GM20000 (cell line): ENCODE measurements around the gene CHURC1.

Source experiments
- DNase-seq: peaks from one replicate; pipeline ENCODE4 v3.0.0; 2012; ENCODE audit warnings: low spot score
- TF ChIP-seq, protein P1 (sequence below): IDR thresholded peaks from 2 replicates; pipeline ENCODE4 v1.5.1; 2012; ENCODE audit warnings: mild to moderate bottlenecking, control low read depth; ENCODE audit errors: extremely low read depth, missing control alignments

CHURC1 gene

DNA sequence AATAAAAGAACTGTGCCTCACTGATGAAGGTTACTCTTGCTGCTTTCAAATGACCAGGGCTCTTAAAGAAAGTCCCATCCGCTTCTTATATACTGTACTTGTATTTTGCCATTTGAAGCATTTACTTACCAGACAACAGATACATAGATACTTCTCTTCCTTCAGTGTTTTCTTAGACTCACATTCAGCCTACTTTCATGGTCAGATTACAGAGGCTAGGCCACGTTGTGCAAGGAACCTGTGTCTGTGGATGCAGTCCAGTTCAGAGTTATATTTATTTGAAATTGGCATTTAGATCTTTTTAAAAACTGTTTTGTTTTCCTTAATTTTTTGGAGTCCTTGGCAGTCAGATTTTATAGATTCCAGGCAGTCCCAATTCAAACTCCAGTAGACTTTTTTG, 6.2 kb downstream of the CHURC1 start:
- TF ChIP-seq, protein P1, sequence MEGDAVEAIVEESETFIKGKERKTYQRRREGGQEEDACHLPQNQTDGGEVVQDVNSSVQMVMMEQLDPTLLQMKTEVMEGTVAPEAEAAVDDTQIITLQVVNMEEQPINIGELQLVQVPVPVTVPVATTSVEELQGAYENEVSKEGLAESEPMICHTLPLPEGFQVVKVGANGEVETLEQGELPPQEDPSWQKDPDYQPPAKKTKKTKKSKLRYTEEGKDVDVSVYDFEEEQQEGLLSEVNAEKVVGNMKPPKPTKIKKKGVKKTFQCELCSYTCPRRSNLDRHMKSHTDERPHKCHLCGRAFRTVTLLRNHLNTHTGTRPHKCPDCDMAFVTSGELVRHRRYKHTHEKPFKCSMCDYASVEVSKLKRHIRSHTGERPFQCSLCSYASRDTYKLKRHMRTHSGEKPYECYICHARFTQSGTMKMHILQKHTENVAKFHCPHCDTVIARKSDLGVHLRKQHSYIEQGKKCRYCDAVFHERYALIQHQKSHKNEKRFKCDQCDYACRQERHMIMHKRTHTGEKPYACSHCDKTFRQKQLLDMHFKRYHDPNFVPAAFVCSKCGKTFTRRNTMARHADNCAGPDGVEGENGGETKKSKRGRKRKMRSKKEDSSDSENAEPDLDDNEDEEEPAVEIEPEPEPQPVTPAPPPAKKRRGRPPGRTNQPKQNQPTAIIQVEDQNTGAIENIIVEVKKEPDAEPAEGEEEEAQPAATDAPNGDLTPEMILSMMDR: no peak
- no peak for DNase-seq

- DNase-seq: no peak
- TF ChIP-seq, protein P1: no peak
These were observed 8.8 kb downstream of the CHURC1 start for GRCh38 chr14:64923015-64923414.

GRCh38 chr14:64926398-64926995, 12.2 kb downstream of the CHURC1 start:
- no peak for DNase-seq
- TF ChIP-seq, protein P1: no peak

GRCh38 chr14:64927031-64927430, 12.8 kb downstream of the CHURC1 start:
- no peak for DNase-seq
- TF ChIP-seq, protein P1: no peak

DNA sequence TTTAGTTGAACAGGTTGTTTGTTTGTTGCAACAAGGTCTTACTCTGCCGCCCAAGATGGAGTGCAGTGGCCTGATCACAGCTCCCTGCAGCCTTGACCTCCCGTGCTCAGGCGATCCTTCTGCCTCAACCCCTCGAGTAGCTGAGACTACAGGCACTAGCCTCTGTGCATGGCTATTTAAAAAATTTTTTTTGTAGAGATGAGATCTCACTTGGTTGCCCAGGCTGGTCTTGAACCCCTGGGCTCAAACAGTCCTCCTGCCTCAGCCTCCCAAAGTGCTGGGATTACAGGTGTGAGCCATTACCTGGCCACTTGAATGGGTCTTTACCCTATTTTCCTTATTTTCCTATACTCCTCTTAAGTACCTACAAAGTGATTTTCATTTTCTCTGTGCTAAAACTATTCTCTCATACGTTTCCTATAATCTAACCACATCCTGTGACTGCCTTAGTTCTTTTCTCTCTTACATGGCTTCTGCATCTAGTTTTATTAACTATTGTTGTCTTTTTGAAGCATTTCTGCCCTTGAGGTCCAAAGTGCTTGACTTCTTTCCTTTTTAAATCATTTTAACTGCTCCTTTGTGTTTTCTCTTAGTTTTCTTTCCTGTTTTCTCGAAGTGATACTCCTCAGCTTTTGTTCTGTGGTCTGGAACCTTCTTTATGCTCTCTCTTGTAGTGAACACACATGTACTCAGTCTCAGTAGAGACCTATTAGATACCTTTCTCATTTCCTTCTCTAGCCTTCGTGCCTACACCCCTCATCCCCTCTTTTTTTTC, 14.2 kb downstream of the CHURC1 start:
- TF ChIP-seq, protein P1: no peak
- DNase-seq: peak; percentile 25

DNA sequence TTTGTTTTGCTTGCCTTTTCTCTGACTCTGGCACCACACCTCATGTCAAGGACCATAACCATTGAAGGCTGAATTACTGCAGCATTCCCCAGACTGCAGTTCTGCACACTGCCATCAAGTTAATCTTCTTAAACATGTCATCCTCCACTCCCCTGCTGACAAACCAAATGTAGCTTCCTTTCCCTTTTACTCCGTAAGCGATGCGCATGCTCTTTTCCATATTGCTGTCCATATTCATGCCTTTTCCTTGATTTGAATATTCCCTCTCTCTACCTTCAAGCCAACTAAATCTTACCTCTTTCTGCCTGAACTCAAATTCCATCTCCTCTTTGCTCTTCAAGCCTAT, 14.7 kb downstream of the CHURC1 start:
- DNase-seq: no peak
- TF ChIP-seq, protein P1: no peak

GRCh38 chr14:64930085-64930843, 16.0 kb downstream of the CHURC1 start:
- TF ChIP-seq, protein P1: no peak
- DNase-seq: no peak
